CD1c-positive myeloid dendritic cell (primary cell): ENCODE measurements around the gene CDK19.
"Not testable (repeated sequence)": the region's sequence is repeated elsewhere in the genome, so short reads cannot be mapped to it uniquely, and the experiment has no call there.

Experiments used
- DNase-seq: peaks from one replicate; pipeline ENCODE4 v3.0.0-alpha.2; 2016; ENCODE audit errors: extremely low spot score

The CDK19 gene

GRCh38 chr6:110581679-110582078 is 233.6 kb downstream of the CDK19 start:
- no peak for DNase-seq

DNA sequence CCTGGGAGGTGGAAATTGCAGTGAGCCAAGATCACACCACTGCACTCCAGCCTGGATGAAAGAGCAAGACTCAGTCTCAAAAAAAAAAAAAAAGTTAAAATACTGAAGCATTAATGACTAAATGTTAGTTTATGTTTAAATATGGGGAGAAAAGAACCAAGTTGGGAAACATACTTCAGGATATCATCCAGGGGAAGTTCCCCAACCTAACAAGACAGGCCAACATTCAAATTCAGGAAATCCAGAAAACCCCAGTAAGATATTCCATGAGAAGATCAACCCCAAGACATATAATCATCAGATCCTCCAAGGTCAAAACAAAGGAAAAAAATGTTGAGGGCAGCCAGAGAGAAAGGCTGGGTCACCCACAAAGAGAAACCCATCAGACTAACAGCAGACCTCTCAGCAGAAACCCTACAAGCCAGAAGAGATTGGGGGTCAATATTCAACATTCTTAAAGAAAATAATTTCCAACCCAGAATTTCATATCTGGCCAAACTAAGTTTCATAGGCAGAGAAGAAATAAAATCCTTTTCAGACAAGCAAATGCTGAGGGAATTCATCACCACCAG is 237.6 kb downstream of the CDK19 start:
- DNase-seq: not testable (repeated sequence)

- no peak for DNase-seq
These were observed 239.3 kb downstream of the CDK19 start for GRCh38 chr6:110575925-110576463.

- no peak for DNase-seq
These were observed 240.5 kb downstream of the CDK19 start for GRCh38 chr6:110574817-110575216.

- DNase-seq: no peak
These were observed 241.7 kb downstream of the CDK19 start for GRCh38 chr6:110573537-110573936.

- no peak for DNase-seq
These were observed 242.1 kb downstream of the CDK19 start for GRCh38 chr6:110573136-110573535.

- no peak for DNase-seq
These were observed 247.1 kb downstream of the CDK19 start for GRCh38 chr6:110567957-110568696.

GRCh38 chr6:110566346-110567125 is 248.7 kb downstream of the CDK19 start:
- DNase-seq: no peak

DNA sequence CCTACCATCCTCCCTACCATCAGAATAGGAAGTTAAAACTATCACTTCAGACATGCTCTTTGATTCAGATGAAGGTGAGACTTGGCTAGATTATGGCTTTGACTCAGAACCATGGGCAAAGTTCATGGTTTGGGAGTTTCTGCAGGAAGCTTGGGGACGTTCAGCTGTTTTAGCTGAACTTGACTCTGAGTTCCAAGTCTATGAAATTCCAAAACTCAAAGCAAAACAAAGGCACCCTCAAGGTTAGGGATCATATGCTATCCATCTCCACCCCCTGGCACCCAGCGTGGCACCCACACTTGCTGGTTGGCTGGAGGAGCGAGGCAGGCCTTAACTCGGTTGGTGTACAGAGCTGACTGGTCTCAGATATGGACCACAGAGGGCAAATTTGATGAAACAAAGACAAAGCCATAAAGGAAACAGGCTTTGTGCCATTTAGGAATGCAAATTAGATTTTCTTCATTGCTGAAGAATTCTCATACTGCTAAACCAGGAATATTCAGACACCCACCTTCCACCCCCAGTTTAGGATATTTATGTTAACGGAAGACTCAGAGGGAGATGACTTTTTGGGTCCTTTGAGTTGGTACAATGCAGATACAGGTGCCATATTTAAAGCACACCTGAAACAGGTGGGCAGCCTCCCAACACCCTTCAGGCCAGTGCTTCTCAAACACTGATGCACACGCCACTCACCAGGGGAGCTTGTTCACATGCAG is 250.4 kb downstream of the CDK19 start:
- DNase-seq: no peak

DNA sequence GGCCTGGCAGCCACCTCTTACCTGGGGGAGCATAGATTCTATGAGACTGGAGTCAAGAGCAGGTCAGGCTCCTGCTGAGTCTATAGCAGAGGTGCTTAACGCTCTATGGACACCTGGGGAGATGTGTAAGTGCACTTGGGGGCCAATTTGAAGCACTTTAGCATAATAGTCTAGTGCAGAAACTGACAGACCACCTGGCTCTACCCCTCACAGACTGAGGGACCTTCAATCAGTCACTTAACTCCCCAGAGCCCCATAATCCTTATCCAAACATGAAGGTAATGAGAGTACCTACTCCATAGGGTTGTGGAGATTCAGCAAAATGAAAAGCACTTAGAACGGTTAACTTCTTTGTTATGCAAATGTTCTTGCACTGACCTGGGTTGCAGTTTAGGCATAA is 251.6 kb downstream of the CDK19 start:
- no peak for DNase-seq

DNA sequence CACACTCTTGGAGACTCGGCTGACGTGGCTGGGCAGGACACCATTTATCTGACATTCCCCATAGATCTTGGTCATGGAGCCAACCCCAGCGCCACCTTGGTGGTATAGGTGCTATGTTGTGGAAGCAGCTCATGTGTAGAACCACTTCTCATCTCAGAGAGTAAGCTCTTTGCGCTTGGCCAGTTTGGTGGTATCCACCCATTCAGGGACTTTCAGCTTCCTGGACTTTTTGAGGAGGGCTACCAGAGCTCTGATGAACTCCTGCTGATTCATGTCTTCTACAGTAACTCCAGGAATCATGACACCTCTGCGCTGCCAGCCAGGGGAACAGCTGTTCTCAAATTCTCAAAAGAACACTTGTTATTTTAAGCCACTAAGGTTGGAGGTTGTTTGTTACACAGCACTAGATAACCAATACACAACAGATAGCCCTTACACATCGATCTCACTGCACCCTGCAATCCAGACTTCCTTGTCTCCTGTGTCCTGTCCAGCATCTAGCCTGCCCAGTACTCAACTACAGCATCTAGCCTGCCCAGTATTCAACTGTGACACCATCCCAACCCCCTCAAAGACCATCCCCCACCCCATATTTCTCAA is 252.9 kb downstream of the CDK19 start:
- DNase-seq: no peak

DNA sequence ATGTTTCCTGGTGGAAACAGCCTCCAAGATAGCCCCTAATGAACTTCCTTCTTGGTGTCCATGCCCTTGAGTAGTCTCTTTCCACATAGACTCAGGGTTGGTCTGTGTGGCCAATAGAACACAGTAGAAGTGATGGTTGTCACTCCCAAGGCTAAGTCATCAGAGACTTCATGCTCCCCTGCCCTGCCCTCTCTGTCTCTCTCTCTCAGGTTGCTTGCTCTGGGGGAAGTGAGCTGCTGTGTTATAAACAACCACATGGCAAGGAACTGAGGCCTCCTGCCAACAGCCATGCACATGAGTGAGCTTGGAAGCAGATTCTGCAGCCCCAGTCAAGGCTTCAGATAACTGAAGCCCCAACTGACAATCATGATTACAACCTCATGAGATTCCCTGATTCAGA is 253.6 kb downstream of the CDK19 start:
- DNase-seq: no peak

DNA sequence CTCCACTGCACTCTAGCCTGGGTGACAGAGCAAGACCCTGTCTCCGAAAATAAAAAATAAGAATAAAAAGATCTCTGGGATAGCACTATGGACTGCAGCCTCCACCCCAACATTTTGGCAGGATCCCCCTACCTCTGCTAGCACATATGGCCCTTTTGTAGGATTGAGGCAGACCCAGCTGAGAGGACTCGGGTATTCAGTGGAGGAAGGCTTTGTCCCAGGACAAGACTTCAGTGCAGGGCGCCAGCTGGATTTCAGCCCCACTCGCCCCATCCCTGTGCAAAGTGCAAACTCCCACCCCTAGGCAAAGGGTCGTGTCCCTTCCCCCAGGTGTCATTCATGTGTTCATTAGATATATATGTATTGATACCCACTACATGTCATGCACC is 254.3 kb downstream of the CDK19 start:
- no peak for DNase-seq

- no peak for DNase-seq
These were observed 254.8 kb downstream of the CDK19 start for GRCh38 chr6:110560239-110561007.
